Erythroblast (primary cell): ENCODE data around the gene TPRN.

Experiments
- GATA1 ChIP-seq: IDR thresholded peaks from 2 replicates; pipeline ENCODE4 v1.6.1; 2011; ENCODE audit warnings: low read depth, mild to moderate bottlenecking, control low read depth, low read length, moderate library complexity
- POLR2A ChIP-seq: IDR thresholded peaks from 2 replicates; pipeline ENCODE4 v1.6.1; 2011; ENCODE audit warnings: mild to moderate bottlenecking, low read length

GRCh38 chr9:137180491-137180890, 20.1 kb downstream of the TPRN start:
- TF ChIP-seq POLR2A (no peak), GATA1 (no peak)
